ENCODE results near the gene POT1.
A peak's percentile ranks its signal among the peaks of the same experiment; 100 is the strongest.
"Not testable (repeated sequence)": the region's sequence is repeated elsewhere in the genome, so short reads cannot be mapped to it uniquely, and the experiment has no call there.

The POT1 gene, protein sequence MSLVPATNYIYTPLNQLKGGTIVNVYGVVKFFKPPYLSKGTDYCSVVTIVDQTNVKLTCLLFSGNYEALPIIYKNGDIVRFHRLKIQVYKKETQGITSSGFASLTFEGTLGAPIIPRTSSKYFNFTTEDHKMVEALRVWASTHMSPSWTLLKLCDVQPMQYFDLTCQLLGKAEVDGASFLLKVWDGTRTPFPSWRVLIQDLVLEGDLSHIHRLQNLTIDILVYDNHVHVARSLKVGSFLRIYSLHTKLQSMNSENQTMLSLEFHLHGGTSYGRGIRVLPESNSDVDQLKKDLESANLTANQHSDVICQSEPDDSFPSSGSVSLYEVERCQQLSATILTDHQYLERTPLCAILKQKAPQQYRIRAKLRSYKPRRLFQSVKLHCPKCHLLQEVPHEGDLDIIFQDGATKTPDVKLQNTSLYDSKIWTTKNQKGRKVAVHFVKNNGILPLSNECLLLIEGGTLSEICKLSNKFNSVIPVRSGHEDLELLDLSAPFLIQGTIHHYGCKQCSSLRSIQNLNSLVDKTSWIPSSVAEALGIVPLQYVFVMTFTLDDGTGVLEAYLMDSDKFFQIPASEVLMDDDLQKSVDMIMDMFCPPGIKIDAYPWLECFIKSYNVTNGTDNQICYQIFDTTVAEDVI

GRCh38 chr7:124929467-124930172 is at the start of gene POT1:
Gene POT1 (minus strand): TSS chr7:124929825. CDS start chr7:124897173, 32,652 bp downstream.
- peak; percentile 98 for FAIRE-seq

DNA sequence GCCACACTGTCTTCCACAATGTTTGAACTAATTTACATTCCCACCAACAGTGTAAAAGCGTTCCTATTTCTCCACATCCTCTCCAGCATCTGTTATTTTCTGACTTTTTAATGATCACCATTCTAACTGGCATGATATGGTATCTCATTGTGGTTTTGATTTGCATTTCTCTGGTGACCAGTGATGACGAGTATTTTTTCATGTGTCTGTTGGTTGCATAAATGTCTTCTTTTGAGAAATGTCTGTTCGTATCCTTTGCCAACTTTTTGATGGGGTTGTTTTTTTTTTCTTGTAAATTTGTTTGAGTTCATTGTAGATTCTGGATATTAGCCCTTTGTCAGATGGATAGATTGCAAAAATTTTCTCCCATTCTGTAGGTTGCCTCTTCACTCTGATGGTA is 45.5 kb upstream of the POT1 start:
- FAIRE-seq: not testable (repeated sequence)

- no peak for FAIRE-seq
Measured at GRCh38 chr7:124965553-124965952, 35.9 kb upstream of the POT1 start.

GRCh38 chr7:124959676-124960075 is 30.1 kb upstream of the POT1 start:
- no peak for FAIRE-seq

DNA sequence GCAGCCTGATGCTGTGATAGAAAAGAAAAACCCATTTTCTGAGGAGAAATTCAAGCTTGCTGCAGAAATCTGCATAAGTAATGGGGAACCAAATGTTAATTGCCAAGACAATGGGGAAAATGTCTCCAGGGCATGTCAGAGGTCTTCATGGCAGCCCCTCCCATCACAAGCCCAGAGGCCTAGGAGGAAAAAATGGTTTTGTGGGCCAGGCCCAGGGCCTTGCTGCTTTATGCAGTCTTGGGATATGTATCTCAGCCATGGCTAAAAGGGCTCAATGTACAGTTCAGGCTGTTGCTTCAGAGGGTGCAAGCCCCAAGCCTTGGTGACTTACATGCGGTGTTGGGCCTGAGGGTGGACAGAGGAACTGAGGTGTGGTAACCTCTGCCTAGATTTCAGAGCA is 28.3 kb upstream of the POT1 start:
- not testable (repeated sequence) for FAIRE-seq

DNA sequence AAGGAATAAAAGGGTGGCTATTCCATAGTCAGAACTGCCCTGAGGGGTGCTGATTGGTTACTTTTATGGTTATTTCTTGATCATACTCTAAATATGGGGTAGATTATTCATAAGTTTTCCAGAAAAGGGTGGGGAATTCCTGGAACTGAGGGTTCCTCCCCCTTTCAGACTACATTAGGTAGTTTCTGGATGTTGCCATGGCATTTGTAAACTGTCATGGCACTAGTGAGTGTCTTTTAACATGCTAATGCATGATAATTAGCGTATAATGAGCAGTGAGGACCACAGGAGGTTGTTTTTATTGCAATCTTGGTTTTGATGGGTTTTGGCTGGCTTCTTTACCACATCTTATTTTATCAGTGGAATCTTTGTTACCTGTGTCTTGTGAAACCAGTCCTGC is 26.5 kb upstream of the POT1 start:
- no peak for FAIRE-seq

DNA sequence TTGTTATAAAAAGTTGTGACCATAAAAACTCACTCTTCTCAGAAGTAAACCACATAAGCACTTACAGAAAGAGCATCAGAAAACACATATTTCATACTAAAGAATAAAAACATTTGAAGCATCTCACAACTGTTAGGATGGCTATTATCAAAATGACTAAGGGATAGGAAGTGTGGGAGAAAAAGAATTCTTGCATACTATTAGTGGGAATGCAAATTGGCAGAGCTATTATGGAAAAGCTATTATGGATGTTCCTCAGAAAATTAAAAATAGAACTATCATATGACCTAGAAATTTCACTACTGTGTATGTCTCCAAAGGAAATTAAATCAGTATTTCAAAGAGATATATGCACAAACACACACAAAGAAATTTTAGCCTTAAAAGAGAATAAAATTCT is 25.2 kb upstream of the POT1 start:
- no peak for FAIRE-seq

DNA sequence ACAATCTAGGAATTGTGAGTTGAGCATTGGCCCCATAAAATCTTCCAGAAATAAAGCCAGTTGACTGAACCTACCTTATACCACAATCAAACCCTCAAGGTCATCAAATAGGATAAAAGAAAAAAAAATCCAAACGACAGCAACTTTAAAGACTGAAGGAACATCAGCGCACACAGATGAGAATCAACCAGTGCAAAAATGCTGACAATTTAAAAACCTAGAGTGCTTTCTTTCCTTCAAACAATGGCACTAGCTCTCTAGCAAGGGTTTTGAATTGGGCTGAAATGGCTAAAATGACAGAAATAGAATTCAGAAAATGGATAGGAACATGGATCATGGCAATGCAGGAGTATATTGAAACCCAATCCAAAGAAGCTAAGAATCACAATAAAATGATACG is 16.1 kb upstream of the POT1 start:
- no peak for FAIRE-seq

DNA sequence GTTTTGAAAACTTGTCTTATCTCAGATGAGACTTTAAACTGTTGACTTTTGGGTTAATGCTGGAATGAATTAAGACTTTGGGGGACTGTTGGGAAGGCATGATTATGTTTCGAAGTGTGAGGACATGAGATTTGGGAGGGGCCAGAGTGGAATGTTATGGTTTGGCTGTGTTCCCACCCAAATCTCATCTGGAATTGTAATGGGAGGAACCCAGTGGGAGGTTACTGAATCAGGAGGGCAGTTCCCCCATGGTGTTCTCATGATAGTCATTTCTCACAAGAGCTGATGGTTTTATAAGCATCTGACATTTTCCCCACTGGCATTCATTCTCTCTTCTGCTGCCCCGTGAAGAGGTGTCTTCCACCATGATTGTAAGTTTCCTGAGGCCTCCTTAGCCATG is 13.8 kb upstream of the POT1 start:
- no peak for FAIRE-seq

GRCh38 chr7:124942399-124942798 is 12.8 kb upstream of the POT1 start:
- FAIRE-seq: no peak

GRCh38 chr7:124940306-124940705 is 10.7 kb upstream of the POT1 start:
- no peak for FAIRE-seq

DNA sequence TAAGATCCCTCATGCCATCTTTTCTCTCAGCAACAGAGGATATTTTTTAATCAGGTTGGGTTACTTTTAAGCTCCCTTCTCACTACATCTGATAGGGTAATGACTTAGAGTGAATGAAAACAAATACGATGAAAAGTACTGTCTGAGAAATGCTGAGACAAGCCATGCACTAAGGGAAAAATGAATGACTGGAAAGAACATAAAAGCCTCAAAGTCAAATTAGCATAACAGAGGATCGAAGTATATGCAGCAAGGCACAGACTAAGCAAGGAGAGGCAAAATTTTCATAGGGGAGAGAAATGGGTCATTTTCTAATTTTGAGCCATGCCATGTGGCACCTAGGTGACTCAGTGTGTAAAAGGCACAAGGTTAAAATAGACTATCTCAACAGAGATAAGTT is 8.5 kb upstream of the POT1 start:
- no peak for FAIRE-seq

GRCh38 chr7:124937076-124937475 is 7.5 kb upstream of the POT1 start:
- no peak for FAIRE-seq

GRCh38 chr7:124934841-124935240 is 5.2 kb upstream of the POT1 start:
- FAIRE-seq: no peak

DNA sequence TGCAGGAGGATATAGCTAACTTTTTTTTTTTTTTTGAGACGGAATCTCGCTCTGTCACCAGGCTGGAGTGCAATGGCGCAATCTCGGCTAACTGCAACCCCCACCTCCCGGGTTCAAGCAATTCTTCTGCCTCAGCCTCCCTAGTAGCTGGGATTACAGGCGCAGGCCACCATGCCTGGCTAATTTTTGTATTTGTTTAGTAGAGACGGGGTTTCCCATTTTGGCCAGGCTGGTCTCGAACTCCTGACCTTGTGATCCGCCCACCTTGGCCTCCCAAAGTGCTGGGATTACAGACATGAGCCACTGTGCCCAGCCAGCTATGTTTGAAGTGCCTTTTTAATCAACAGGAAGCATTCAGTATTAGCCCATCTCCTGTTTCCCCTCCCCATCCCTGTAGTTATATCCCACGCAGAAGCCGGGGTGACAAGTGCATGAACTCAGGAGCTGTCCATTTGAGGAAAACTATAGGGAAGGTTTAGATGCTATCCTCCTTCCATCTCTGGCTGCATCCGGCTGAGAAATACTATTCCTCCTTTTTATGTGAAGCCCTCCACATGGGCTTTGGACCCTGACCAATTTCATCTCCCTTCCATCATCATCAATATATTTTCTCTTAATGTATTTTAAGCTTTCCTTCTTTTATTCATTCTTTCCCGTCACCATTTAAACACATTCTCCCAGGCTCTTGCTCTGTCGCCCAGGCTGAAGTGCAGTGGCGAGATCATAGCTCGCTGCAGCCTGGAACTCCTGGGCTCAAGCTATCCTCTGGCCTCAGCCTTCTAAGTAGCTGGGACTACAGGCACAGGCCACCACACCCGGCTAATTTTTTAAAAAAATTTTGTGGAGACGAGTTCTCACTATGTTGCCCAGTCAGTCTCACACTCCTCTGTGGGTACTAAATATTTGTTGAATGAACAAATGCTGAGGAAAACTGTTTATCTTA is 1.3 kb upstream of the POT1 start:
- FAIRE-seq: no peak

DNA sequence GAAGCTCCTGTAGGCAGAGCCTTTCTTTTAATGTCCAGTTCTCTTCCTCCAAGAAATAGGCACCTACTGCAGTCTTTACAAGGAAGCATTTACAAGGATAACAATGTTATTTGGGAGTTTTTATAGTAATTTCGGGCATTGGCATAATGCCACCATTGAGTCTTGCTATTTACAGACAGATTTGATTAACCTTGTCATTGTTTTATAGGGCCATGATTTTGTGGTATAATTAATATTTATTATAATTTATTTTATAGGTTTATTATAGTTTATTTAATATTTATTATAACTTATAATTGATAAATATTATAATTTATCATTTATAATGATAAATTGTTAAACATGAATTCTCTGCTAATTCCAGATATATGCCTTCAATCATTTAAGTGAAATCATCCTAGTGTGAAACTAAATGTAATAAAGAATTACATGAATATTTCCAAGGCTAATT is 573 bp upstream of the POT1 start:
- no peak for FAIRE-seq

GRCh38 chr7:124924906-124925305 is 4.7 kb downstream of the POT1 start:
- FAIRE-seq: no peak

GRCh38 chr7:124922200-124922599 is 7.4 kb downstream of the POT1 start:
- no peak for FAIRE-seq

DNA sequence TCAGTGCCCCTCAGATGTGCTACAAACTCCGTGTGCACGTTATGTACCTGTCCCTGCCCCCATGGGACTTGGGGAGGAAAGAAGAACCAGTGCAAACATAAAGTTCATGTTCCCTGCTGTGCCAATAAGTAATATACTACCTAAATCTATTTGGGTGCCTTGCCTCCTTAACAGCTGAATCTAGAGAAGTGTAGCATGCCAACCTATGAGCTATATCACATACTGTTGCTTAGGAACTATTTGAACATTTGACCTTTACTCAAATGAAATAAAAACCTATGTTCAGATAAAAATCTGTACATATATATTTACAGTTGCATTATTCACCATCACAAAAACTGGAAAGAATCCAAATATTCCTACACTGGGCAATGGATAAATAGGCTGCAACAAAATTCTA is 9.8 kb downstream of the POT1 start:
- no peak for FAIRE-seq

DNA sequence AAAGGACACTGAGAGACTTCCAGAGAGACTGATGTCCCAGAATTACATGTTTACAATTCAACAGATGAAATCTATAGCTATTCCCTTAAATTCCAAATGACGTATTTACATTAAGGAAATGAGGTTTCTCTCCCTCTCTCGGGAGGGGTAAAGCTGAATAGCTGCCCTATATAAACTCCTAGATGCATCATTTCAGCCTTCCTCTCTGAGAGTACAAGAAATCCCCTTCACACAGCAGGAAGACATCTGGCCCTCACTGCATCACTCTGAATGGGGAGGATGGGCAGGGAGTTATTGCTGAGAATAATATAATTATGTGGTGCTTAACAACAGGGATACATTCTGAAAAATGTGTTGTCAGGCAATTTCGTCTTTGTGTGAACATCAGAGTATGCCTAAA is 11.0 kb downstream of the POT1 start:
- FAIRE-seq: no peak

- FAIRE-seq: no peak
Measured at GRCh38 chr7:124915242-124915641, 14.4 kb downstream of the POT1 start.

- FAIRE-seq: no peak
Measured at GRCh38 chr7:124914298-124914697, 15.3 kb downstream of the POT1 start.

DNA sequence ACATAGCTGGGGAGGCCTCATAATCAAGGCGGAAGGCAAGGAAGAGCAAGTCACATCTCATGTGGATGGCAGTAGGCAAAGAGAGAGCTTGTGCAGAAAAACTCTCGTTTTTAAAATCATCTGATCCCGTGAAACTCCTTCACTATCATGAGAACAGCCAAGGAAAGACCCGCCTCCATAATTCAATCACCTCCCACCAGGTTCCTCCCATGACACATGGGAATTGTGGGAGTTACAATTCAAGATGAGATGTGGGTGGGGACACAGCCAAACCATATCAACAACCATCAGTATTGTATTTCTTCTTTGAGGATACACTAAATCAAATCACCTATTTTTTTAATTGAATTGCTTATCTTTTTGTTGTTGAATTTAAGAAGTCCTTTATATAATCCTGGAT is 16.7 kb downstream of the POT1 start:
- no peak for FAIRE-seq

Data from G401.6 (cell line).